ENCODE data around the gene EPS8L3. TPM values are rescaled to one million over a fixed set of nuclear protein-coding genes. Genes with fewer than 3 reads are reported as not detected.

EPS8L3 gene
- total and polyA plus RNA-seq, 10 of the 15 experiments (the other 5 are each of a cell fraction or from before 2014, with no cell fraction given): not detected

GRCh38 chr1:109794319-109795132, 30.8 kb upstream of the EPS8L3 start:
- no peak for DNase-seq (ENCODE audit: low read depth, low spot score)
- ChIA-PET POLR2A (no interaction called here), RAD21 (ENCODE audit: unreplicated experiment) (interaction anchor here (1.0 to 2.7 kb wide), 2 partner anchors 190 kb away, joined by 6 to 15 read pairs; partner anchors contain the start of gene AHCYL1), SMC1A (ENCODE audit: uncharacterized antibody, unreplicated experiment) (no interaction called here), CTCF (interaction anchor here (27.2 kb wide), 1 partner anchor 185 kb away, joined by 759 read pairs; the partner anchor contains the start of gene AHCYL1)
- FAIRE-seq: no peak
- H4K20me1 ChIP-seq (ENCODE audit: control insufficient read depth, insufficient read depth): no peaks in the 10 kb centered on the region
- H3K79me2 ChIP-seq (ENCODE audit: control insufficient read depth, insufficient read depth, low read length): no peaks in the 10 kb centered on the region
- H3K9ac ChIP-seq (ENCODE audit: control insufficient read depth, insufficient read depth, low read length): no peak overlapping the region
- H3K27me3 ChIP-seq (replicated peaks in 1 of 2; ENCODE audit: control insufficient read depth in 2 of 2, insufficient read depth in 2 of 2, low read length in 1 of 2): no peaks in the 10 kb centered on the region
- no peak for ATAC-seq
- no peak overlapping the region for H2AFZ ChIP-seq (ENCODE audit: control insufficient read depth, low read depth, low read length)
- TF ChIP-seq MTA3 (IDR thresholded peaks at IDR 0.05; ENCODE audit: borderline replicate concordance, low read length): no peak
- TF ChIP-seq RAD51 (IDR thresholded peaks at IDR 0.05): no peak
- no peak for TF ChIP-seq EZH2 (IDR thresholded peaks at IDR 0.05; ENCODE audit: borderline replicate concordance, control insufficient read depth, low read depth, low read length)
- peaks cover 15% of the 10 kb centered on the region for H3K4me1 ChIP-seq (ENCODE audit: control insufficient read depth, insufficient read depth, low read length)
- intact Hi-C loops (cut with micrococcal nuclease; ENCODE audit: unreplicated experiment): no loop called here
- no peak overlapping the region for H3K4me3 ChIP-seq
- no peak overlapping the region for H3K27ac ChIP-seq (ENCODE audit: control insufficient read depth, insufficient read depth)
- H3K36me3 ChIP-seq (ENCODE audit: control insufficient read depth in 2 of 2, insufficient read depth in 2 of 2, low read length in 1 of 2): no peaks in the 10 kb centered on the region
- no peaks in the 10 kb centered on the region for H3K9me3 ChIP-seq (replicated peaks; ENCODE audit: control insufficient read depth, insufficient read depth, low read length)
- in situ Hi-C loops (cut with MboI): no loop called here
- no peak overlapping the region for H3K4me2 ChIP-seq (ENCODE audit: control insufficient read depth, insufficient read depth)
- BruUV-seq (replicated peaks): no TSS peak
- WGBS (ENCODE audit: insufficient coverage, insufficient replicate concordance, low lambda C conversion rate, missing lambda C conversion rate): 73% methylated on average over 19 of the region's 19 CpGs

- Histone ChIP-seq H3K27me3 (replicated peaks in 1 of 2; ENCODE audit: control insufficient read depth in 2 of 2, insufficient read depth in 2 of 2, low read length in 1 of 2) (no peaks in the 10 kb centered on the region), H3K4me3 (no peak overlapping the region), H3K79me2 (ENCODE audit: control insufficient read depth, insufficient read depth, low read length) (no peaks in the 10 kb centered on the region), H3K4me2 (ENCODE audit: control insufficient read depth, insufficient read depth) (no peak overlapping the region), H3K9ac (ENCODE audit: control insufficient read depth, insufficient read depth, low read length) (no peak overlapping the region), H2AFZ (ENCODE audit: control insufficient read depth, low read depth, low read length) (no peak overlapping the region), H3K4me1 (ENCODE audit: control insufficient read depth, insufficient read depth, low read length) (peaks cover 15% of the 10 kb centered on the region), H4K20me1 (ENCODE audit: control insufficient read depth, insufficient read depth) (no peaks in the 10 kb centered on the region), H3K9me3 (replicated peaks; ENCODE audit: control insufficient read depth, insufficient read depth, low read length) (no peaks in the 10 kb centered on the region), H3K27ac (ENCODE audit: control insufficient read depth, insufficient read depth) (no peak overlapping the region), H3K36me3 (ENCODE audit: control insufficient read depth in 2 of 2, insufficient read depth in 2 of 2, low read length in 1 of 2) (no peaks in the 10 kb centered on the region)
- POLR2A ChIA-PET: no interaction called here
- RAD21 ChIA-PET (ENCODE audit: unreplicated experiment): interaction anchor here (2.7 kb wide), 1 partner anchor 190 kb away, joined by 15 read pairs; the partner anchor contains the start of gene AHCYL1
- WGBS (ENCODE audit: insufficient coverage, insufficient replicate concordance, low lambda C conversion rate, missing lambda C conversion rate): 49% methylated on average over 11 of the region's 11 CpGs
- DNase-seq (ENCODE audit: low read depth, low spot score): no peak
- BruUV-seq (replicated peaks): no TSS peak
- intact Hi-C loops (cut with micrococcal nuclease; ENCODE audit: unreplicated experiment): no loop called here
- no peak for ATAC-seq
- SMC1A ChIA-PET (ENCODE audit: uncharacterized antibody, unreplicated experiment): no interaction called here
- no peak for FAIRE-seq
- in situ Hi-C loops (cut with MboI): no loop called here
- CTCF ChIA-PET: interaction anchor here (3.7 to 27.2 kb wide), 2 partner anchors 16 to 186 kb away, joined by 18 to 759 read pairs; partner anchors contain the start of gene AHCYL1
- no peak for TF ChIP-seq CBX3 (IDR thresholded peaks at IDR 0.05; ENCODE audit: borderline replicate concordance, low read depth)
- no peak for TF ChIP-seq POU2F2 (IDR thresholded peaks at IDR 0.05; ENCODE audit: borderline replicate concordance, low read depth, low read length)
- no peak for TF ChIP-seq HDAC2 (IDR thresholded peaks at IDR 0.05)
- no peak for TF ChIP-seq WRNIP1 (IDR thresholded peaks at IDR 0.05; ENCODE audit: borderline replicate concordance, low read depth, low read length)
- TF ChIP-seq CREB1 (IDR thresholded peaks at IDR 0.05; ENCODE audit: low read depth): no peak
- TF ChIP-seq RAD51 (IDR thresholded peaks at IDR 0.05): no peak
- TF ChIP-seq TBL1XR1 (IDR thresholded peaks at IDR 0.05; ENCODE audit: low read depth, low read length): no peak
- no peak for TF ChIP-seq SMAD1 (IDR thresholded peaks at IDR 0.05; ENCODE audit: low read depth, partially characterized antibody)
- TF ChIP-seq BHLHE40 (IDR thresholded peaks at IDR 0.05; ENCODE audit: borderline replicate concordance in 1 of 2, low read depth in 2 of 2, low read length in 1 of 2): no peak
- no peak for TF ChIP-seq USF1 (IDR thresholded peaks at IDR 0.05; ENCODE audit: borderline replicate concordance, extremely low read length, insufficient read depth, low read depth, low read length)
- no peak for TF ChIP-seq STAT1 (conservative IDR thresholded peaks at IDR 0.05)
- no peak for TF ChIP-seq EED (IDR thresholded peaks at IDR 0.05; ENCODE audit: low read depth)
- no peak for TF ChIP-seq KDM1A (IDR thresholded peaks at IDR 0.05; ENCODE audit: borderline replicate concordance)
- TF ChIP-seq DPF2 (IDR thresholded peaks at IDR 0.05): no peak
Observed at GRCh38 chr1:109793486-109794318, 30.0 kb upstream of the EPS8L3 start.

Data from GM12878 (cell line).